NB4 (cell line): Measurements from ENCODE around the gene CDC14A.

ENCODE experiments used
- DNase-seq: peaks from one replicate; pipeline ENCODE4 v3.0.0; 2010; ENCODE audit warnings: low read depth
- H3K4me3 ChIP-seq: one replicate; pipeline ENCODE4 v1.5.1; 2011; ENCODE audit warnings: mild to moderate bottlenecking, low read depth, low read length, moderate library complexity
- MYC ChIP-seq: IDR thresholded peaks from 2 replicates; pipeline ENCODE4 v1.6.1; 2011; ENCODE audit warnings: low read depth, low read length
- POLR2A ChIP-seq: IDR thresholded peaks from 2 replicates; pipeline ENCODE4 v1.6.1; 2011; ENCODE audit warnings: mild to moderate bottlenecking; ENCODE audit not compliant: insufficient read length; ENCODE audit errors: extremely low read depth
- TF ChIP-seq, protein P1 (sequence below): IDR thresholded peaks from 2 replicates; pipeline ENCODE4 v1.6.1; 2011; ENCODE audit warnings: low read depth, low read length
- TF ChIP-seq, protein P2 (sequence below): IDR thresholded peaks from one replicate; pipeline ENCODE4 v1.5.1; 2012; ENCODE audit warnings: low read depth, low read length

The CDC14A gene

DNA sequence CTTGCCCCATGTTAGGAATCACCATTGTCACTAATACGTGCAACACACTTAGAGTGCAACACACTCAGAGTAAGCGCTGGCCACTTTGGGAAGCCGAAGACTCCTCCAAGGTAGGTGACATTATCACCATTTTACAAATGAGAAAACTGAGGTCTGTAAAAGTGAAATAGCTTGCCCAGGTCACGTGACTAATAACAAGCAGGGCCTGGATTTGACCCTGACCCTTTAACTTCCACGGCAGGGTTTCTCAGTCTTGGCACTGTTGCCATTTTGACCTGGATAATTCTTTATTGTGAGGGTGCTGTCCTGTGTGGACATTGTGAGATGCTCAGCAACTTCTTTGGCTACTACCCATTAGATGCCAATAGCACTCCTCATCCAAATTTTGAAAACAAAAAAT, 177.8 kb downstream of the CDC14A start:
- no peak for DNase-seq
- no peak overlapping the region for H3K4me3 ChIP-seq
- no peak for TF ChIP-seq POLR2A
- TF ChIP-seq, protein P1, sequence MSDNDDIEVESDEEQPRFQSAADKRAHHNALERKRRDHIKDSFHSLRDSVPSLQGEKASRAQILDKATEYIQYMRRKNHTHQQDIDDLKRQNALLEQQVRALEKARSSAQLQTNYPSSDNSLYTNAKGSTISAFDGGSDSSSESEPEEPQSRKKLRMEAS: no peak
- TF ChIP-seq, protein P2, sequence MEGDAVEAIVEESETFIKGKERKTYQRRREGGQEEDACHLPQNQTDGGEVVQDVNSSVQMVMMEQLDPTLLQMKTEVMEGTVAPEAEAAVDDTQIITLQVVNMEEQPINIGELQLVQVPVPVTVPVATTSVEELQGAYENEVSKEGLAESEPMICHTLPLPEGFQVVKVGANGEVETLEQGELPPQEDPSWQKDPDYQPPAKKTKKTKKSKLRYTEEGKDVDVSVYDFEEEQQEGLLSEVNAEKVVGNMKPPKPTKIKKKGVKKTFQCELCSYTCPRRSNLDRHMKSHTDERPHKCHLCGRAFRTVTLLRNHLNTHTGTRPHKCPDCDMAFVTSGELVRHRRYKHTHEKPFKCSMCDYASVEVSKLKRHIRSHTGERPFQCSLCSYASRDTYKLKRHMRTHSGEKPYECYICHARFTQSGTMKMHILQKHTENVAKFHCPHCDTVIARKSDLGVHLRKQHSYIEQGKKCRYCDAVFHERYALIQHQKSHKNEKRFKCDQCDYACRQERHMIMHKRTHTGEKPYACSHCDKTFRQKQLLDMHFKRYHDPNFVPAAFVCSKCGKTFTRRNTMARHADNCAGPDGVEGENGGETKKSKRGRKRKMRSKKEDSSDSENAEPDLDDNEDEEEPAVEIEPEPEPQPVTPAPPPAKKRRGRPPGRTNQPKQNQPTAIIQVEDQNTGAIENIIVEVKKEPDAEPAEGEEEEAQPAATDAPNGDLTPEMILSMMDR: no peak
- TF ChIP-seq MYC: no peak

DNA sequence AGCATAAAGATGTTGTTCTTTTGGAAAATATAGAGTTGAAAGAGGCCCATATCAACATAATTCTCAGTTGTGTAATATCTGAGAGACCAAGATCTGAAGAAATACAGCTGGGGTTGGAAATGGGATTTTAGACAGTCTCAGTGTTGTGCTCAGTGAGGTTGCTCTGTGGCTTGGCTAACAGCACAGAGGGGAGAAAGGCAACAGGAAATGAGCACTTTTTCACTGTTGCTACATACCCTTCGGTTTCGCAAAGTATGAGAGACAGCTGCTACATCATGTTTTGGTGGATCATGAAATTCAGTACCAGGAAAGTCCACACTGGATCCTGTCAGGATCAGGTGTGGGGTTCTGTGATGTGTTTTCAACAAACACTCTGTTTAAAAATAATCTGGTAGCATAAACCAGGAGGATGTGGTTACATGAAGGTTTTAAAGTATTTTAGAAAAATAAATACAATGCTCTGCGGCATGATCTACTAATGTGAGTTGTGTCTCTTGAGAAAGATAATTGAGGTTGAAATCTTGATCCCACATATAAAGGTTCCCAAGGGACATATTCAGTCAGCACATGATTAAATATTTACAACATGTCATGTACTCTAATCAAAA, 178.7 kb downstream of the CDC14A start:
- TF ChIP-seq, protein P2: no peak
- TF ChIP-seq, protein P1: peak; percentile 60; the same call in 1 of the 2 replicates
- no peak for TF ChIP-seq POLR2A
- TF ChIP-seq MYC: peak; percentile 55
- H3K4me3 ChIP-seq: no peak overlapping the region
- peak; percentile 92 for DNase-seq

DNA sequence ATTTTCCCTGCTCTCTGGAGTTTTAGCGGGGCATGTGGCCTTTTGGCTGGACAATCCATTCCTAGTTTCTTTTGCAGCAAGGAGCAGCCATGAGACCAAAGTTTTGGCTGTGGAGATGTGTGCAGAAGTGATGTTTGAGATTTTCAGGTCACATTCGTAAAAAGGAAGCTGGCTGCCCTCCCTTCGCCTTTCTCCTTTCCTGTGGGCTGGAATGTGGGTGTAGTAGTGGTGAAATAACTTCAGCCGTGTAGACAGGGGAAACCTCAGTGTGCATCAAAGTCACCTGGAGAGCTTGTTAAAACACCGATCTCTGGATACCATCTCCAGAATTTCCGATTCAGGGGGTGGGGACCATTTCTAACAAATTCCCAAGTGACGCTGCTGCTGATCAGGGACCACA, 180.3 kb downstream of the CDC14A start:
- DNase-seq: no peak
- TF ChIP-seq, protein P1: no peak
- TF ChIP-seq, protein P2: no peak
- no peak for TF ChIP-seq POLR2A
- no peak for TF ChIP-seq MYC
- H3K4me3 ChIP-seq: no peak overlapping the region

DNA sequence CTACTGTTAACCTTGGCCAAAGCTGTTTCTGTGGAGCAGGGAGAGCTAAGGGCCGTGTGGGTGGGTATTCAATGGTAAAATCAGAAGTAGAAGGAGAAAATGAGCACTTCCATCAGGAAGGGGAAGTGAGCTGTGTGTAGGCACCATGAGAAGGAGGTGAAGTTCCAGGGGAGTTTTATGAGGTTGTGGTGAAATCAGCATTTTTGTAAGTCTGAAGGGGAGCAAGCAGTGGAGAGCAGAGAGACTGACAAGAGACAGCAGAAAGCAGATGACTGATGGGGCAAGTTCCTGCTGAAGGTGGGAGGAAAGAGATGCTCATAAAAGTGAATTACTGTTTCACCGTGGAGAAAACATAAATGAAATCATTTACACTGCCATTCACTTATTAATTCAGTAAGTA, 183.0 kb downstream of the CDC14A start:
- TF ChIP-seq, protein P2: no peak
- TF ChIP-seq POLR2A (no peak), MYC (no peak)
- TF ChIP-seq, protein P1: no peak
- DNase-seq: peak; percentile 88

DNA sequence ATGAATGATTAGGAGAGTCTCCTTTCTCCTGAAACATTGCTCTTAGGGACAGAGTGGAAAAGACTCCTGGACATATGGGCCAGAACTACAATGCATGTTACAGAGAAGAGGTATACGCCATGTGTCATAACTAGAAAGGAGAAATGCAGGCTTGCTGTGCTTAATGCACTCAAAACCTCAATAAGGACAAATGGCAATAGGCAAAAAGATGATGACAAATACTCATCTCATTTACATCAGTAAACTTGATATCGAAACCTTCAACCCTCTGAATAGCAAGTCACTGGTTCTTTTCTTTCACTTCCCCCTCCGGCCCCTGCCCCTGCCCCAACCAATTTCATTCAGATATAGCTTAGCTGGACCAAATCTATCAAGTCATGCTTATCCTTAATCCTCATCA, 183.7 kb downstream of the CDC14A start:
- H3K4me3 ChIP-seq: no peak overlapping the region
- DNase-seq: no peak
- no peak for TF ChIP-seq POLR2A
- TF ChIP-seq, protein P1: no peak
- TF ChIP-seq, protein P2: no peak
- no peak for TF ChIP-seq MYC

More for the DNA sequence above, 183.0 kb downstream of the CDC14A start:
- no peak overlapping the region for H3K4me3 ChIP-seq
